Measurements from ENCODE around the gene ZNF649.
"Not testable (repeated sequence)": the region's sequence is repeated elsewhere in the genome, so short reads cannot be mapped to it uniquely, and the experiment has no call there.

ZNF649 gene

DNA sequence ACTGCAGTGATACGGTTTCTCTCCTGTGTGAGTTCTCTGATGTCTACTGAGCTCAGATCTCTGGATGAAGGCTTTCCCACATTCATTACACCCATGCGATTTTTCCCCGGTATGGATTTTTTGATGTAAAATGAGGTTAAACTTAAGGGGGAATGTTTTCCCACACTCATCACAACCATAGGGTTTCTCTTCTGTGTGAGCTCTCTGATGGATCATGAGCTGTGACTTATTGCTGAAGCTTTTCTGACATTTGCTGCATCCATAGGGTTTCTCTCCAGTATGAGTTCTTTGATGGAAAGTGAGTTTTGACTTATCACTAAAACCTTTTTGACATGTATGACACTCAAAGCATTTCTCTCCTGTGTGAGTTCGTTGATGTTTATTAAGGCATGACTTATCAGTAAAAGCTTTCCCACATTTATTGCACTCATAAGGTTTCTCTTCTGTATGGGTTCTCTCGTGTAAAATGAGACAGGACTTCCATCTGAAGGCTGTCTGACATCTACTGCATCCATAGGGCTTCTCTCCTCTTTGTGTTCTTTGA, 10.6 kb upstream of the ZNF649 start:
- TF ChIP-seq, protein P1, sequence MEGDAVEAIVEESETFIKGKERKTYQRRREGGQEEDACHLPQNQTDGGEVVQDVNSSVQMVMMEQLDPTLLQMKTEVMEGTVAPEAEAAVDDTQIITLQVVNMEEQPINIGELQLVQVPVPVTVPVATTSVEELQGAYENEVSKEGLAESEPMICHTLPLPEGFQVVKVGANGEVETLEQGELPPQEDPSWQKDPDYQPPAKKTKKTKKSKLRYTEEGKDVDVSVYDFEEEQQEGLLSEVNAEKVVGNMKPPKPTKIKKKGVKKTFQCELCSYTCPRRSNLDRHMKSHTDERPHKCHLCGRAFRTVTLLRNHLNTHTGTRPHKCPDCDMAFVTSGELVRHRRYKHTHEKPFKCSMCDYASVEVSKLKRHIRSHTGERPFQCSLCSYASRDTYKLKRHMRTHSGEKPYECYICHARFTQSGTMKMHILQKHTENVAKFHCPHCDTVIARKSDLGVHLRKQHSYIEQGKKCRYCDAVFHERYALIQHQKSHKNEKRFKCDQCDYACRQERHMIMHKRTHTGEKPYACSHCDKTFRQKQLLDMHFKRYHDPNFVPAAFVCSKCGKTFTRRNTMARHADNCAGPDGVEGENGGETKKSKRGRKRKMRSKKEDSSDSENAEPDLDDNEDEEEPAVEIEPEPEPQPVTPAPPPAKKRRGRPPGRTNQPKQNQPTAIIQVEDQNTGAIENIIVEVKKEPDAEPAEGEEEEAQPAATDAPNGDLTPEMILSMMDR (IDR thresholded peaks at IDR 0.05; ENCODE audit: low read length, missing control alignments) = no peak
- no peak for DNase-seq (ENCODE audit: low read depth)
- no peak overlapping the region for H3K4me3 ChIP-seq (replicated peaks; ENCODE audit: low read depth, low read length)

DNA sequence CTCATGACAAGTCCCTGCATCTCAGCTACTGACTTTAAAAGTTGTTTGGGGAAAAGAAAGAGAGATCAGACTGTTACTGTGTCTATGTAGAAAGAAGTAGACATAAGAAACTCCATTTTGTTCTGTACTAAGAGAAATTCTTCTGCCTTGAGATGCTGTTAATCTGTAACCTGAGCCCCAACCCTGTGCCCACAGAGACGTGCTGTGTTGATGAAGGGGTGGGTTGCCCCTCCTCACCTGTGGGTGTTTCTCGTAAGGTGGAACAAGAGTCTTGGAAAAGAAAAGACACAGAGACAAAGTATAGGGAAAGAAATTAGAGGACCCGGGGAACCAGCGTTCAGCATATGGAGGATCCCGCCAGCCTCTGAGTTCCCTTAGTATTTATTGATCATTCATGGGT, 3.2 kb upstream of the ZNF649 start:
- DNase-seq (ENCODE audit: low read depth); H3K4me3 ChIP-seq (replicated peaks; ENCODE audit: low read depth, low read length): not testable (repeated sequence)

DNA sequence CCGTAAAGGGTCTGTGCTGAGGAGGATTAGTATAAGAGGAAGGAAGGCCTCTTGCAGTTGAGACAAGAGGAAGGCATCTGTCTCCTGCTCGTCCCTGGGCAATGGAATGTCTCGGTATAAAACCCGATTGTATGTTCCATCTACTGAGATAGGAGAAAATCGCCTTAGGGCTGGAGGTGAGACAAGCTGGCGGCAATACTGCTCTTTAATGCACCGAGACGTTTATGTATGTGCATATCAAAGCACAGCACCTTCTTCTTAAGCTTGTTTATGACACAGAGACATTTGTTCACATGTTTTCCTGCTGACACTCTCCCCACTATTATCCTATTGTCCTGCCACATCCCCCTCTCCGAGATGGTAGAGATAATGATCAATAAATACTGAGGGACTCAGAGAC, 1.3 kb upstream of the ZNF649 start:
- DNase-seq (ENCODE audit: low read depth) = not testable (repeated sequence)

DNA sequence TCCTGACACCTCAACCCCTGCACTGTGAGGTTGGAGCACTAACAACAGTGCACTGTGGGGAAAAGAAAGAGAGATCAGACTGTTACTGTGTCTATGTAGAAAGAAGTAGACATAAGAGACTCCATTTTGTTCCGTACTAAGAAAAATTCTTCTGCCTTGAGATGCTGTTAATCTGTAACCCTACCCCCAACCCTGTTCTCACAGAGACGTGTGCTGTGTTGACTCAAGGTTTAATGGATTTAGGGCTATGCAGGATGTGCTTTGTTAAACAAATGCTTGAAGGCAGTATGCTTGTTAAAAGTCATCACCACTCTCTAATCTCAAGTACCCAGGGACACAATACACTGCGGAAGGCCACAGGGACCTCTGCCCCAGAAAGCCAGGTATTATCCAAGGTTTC, 822 bp upstream of the ZNF649 start:
- H3K4me3 ChIP-seq (replicated peaks; ENCODE audit: low read depth, low read length); DNase-seq (ENCODE audit: low read depth): not testable (repeated sequence)

More for the DNA sequence above, 1.3 kb upstream of the ZNF649 start:
- not testable (repeated sequence) for H3K4me3 ChIP-seq (replicated peaks; ENCODE audit: low read depth, low read length)

DNA sequence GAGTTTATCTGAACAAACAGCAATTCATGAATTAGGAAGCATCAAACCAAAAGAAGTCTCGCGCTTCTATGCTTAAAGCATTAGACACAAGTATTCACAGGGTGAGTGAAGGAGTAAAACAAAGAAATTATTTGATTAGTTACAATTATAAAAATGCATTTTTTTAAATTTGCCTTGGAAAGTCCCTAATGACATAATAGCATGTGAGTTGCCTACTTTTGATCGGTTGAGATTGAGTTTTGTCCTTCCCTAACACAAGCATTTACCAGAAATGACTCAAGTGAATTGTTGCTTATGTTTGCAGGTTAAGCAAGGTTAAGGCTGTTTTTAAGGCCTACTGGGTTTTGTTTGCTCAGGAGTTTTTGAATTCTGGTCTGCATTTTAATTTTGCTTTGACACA, 389 bp upstream of the ZNF649 start:
- no peak overlapping the region for H3K4me3 ChIP-seq (replicated peaks; ENCODE audit: low read depth, low read length)
- TF ChIP-seq, protein P1 (IDR thresholded peaks at IDR 0.05; ENCODE audit: low read length, missing control alignments) = no peak
- no peak for DNase-seq (ENCODE audit: low read depth)

DNA sequence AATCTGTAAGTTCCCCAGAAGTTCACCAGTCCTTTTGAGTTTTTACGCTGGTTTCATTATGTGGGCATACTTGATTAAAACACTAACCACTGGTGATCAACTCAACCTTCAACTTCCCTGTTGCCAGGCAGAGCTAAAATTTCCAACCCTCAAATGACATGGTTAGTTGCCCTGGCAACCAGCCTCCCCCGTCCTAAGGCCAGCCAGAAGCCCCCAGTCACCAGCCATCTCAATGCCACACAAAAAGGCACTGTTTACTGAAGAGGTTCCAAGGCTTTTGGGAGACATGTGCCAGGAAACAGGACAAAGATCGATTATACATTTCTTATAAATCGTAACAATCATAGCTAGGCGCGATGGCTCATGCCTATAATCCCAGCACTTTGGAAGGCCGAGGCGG, 1.6 kb downstream of the ZNF649 start:
- peak overlapping the region; percentile 5 for H3K4me3 ChIP-seq (replicated peaks; ENCODE audit: low read depth, low read length)
- DNase-seq (ENCODE audit: low read depth) = no peak
- TF ChIP-seq, protein P1 (IDR thresholded peaks at IDR 0.05; ENCODE audit: low read length, missing control alignments) = no peak

DNA sequence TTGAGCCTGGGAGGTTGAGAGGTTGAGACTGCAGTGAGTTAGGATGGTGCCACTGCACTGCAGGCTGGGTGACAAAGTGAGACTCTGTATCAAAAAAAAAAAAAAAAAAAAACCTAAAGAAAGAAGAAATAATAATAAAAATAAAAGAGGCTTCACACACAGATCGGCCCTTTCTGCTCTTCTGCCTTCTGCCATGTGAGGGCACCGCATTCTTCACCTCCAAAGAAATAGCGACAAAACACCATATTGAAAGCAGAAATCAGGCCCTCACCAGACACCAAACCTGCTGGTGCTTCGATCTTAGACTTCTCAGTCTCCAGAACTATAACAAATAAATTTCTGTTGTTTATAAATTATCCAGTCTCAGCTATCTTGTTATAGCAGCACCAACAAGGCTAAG, 3.0 kb downstream of the ZNF649 start:
- H3K4me3 ChIP-seq (replicated peaks; ENCODE audit: low read depth, low read length) = no peak overlapping the region
- DNase-seq (ENCODE audit: low read depth) = no peak

DNA sequence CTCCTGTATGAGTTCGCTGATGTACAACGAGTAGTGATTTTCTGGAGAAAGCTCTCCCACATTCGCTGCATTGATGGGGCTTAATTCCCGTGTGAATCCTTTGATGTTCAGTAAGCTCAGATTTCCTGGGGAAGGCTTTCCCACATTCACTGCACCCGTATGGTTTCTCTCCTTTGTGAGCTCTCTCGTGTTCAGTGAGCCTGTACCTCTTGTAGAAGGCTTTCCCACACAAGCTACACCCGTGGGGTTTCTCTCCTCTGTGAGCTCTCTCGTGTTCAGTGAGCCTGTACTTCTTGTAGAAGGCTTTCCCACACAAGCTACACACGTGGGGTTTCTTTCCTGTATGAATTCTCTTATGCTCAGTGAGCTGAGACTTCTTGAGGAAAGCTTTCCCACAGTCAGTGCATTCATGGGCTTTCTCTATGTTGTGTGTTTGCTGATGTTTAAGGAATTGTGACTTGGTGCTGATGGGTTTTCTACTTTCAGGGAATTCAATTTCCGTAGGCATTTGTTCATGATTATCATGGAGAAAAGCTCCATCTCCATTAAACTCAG, 13.5 kb downstream of the ZNF649 start:
- TF ChIP-seq, protein P1 (IDR thresholded peaks at IDR 0.05; ENCODE audit: low read length, missing control alignments) = no peak
- no peak for DNase-seq (ENCODE audit: low read depth)
- no peak overlapping the region for H3K4me3 ChIP-seq (replicated peaks; ENCODE audit: low read depth, low read length)

More for the DNA sequence above, 3.0 kb downstream of the ZNF649 start:
- TF ChIP-seq, protein P1 (IDR thresholded peaks at IDR 0.05; ENCODE audit: low read length, missing control alignments) = no peak

All from fibroblast of pulmonary artery (primary cell).